ENCODE results near the gene INCENP.

Gene INCENP

GRCh38 chr11:62108971-62109404, 14.8 kb upstream of the INCENP start:
- H3K4me3 ChIP-seq (ENCODE audit: low read depth, low read length), result no peak overlapping the region
- TF ChIP-seq CTCF (IDR thresholded peaks at IDR 0.05; ENCODE audit: borderline replicate concordance, insufficient read depth, low read depth, low read length), result no peak

GRCh38 chr11:62115085-62115694, 8.6 kb upstream of the INCENP start:
- no peak for TF ChIP-seq CTCF (IDR thresholded peaks at IDR 0.05; ENCODE audit: borderline replicate concordance, insufficient read depth, low read depth, low read length)
- no peak overlapping the region for H3K4me3 ChIP-seq (ENCODE audit: low read depth, low read length)

DNA sequence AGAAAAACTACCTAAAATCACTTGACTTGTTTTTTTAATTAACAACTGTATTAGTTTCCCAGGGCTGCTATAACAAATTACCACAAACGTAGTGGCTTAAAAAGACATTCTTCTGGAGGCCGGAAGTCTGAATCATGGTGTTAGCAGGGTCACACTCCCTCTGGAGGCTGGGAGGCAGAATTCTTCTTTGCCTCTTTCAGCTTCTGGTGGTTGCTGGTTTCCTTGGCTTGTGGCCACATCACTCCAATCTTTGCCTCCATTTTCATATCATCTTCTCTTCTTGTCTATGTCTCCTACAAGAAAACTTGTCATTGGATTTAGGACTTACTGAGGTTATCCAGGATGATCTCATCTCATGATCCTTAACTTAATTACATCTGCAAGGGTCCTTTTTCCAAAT, 7.4 kb upstream of the INCENP start:
- H3K4me3 ChIP-seq (ENCODE audit: low read depth, low read length), result no peak overlapping the region
- TF ChIP-seq CTCF (IDR thresholded peaks at IDR 0.05; ENCODE audit: borderline replicate concordance, insufficient read depth, low read depth, low read length), result no peak

DNA sequence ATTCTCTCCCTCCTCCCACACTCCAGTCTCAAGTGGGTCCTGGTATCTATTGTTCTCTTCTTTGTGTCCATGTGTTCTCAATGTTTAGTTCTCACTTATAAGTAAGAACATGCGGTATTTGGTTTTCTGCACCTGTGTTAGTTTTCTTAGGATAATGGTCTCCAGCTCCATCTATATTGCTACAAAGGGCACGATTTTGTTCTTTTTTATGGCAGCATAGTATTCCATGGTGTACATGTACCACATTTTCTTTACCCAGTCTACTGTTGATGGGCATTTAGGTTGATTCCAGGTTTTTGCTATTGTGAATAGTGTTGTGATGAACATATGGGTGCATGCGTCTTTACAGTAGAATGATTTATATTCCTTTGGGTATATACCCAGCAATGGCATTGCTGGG, 4.2 kb upstream of the INCENP start:
- no peak overlapping the region for H3K4me3 ChIP-seq (ENCODE audit: low read depth, low read length)
- no peak for TF ChIP-seq CTCF (IDR thresholded peaks at IDR 0.05; ENCODE audit: borderline replicate concordance, insufficient read depth, low read depth, low read length)

GRCh38 chr11:62120001-62120400, 3.8 kb upstream of the INCENP start:
- no peak overlapping the region for H3K4me3 ChIP-seq (ENCODE audit: low read depth, low read length)
- TF ChIP-seq CTCF (IDR thresholded peaks at IDR 0.05; ENCODE audit: borderline replicate concordance, insufficient read depth, low read depth, low read length), result no peak

DNA sequence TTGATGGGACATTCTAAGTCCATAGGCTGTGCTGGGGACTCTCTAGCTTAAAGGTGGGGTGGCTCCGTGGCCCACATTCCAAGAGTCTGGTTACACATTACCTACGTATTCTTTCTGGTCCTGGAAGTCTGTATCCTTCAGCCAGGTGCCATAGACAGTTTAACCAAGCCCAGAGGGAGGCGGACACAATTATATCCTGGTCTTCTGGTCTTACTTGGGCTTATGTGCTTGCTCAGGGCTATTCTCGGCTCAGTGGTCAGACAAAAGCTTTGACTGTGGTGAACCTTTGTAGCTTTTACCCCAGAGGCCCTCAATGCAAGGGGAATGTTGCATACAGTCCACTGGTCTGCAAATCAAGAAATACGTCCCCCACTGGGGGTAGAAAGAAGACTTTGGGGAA, 3.4 kb upstream of the INCENP start:
- no peak overlapping the region for H3K4me3 ChIP-seq (ENCODE audit: low read depth, low read length)
- TF ChIP-seq CTCF (IDR thresholded peaks at IDR 0.05; ENCODE audit: borderline replicate concordance, insufficient read depth, low read depth, low read length), result no peak

DNA sequence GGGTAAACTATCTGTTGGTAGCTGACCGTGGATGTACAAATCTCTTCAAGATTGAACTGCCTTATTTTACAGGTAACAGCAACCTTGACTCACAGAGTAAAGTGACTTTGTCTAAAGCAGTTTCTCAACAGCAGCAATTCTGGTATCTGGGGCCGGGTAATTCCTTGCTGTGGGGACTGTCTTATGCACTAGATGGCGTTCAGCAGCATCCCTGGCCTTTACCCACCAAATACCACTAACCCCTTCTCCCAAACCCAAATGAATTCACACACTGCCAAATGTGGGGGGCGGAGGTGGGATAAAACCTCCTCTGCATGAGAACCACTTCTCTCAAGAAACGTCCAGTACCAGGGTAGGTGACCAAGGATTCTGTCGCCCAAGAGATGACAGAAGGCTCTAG, 1.7 kb upstream of the INCENP start:
- no peak overlapping the region for H3K4me3 ChIP-seq (ENCODE audit: low read depth, low read length)
- no peak for TF ChIP-seq CTCF (IDR thresholded peaks at IDR 0.05; ENCODE audit: borderline replicate concordance, insufficient read depth, low read depth, low read length)
